ENCODE measurements around the gene ARID1B. TPM values are rescaled to one million over a fixed set of nuclear protein-coding genes. Genes with fewer than 3 reads are reported as not detected.

ARID1B gene
- total RNA-seq, 1 donor from 2014 or later, result 67.5 TPM

DNA sequence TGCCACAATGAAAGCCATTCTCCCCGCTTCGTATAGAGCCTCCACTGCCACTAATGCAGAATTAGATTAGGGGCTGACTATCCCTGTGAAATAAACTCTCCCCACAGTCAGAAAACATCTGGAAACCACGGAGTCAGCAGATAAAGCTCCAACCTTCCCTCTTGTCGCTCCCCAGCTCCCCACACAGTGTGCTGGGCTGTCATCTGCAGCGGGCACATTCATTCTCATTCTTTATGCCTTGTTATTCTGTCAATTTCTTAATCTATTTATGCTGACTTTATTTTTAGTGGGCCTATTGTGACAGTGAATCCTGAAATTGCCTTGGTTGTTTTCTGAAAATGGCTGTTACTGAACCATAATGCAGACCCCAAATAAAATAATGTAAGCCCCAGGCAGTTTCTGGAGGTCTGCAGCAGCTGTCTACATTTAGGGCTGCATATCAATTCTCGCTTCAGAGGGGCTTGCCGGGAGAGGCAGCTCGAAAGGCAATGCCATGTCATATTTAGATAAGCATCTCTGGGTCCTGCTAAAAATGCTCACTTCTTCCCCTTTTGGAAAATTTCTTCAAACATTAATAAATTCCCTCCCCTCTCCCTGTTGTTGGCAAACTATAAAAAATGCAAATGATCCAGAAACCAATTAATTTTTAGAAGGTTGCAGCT lies 474.5 kb downstream of the ARID1B start:
- Mint-ChIP-seq H3K9me3 (peaks cover 6% of the 10 kb centered on the region), H3K27ac (no peak overlapping the region), H3K4me1 (no peaks in the 10 kb centered on the region), H3K27me3 (peaks cover 25% of the 10 kb centered on the region), H3K36me3 (ENCODE audit: low read depth) (no peaks in the 10 kb centered on the region), H3K4me3 (no peak overlapping the region)
- intact Hi-C loops (cut with micrococcal nuclease), result no loop called here
- DNase-seq, result no peak

DNA sequence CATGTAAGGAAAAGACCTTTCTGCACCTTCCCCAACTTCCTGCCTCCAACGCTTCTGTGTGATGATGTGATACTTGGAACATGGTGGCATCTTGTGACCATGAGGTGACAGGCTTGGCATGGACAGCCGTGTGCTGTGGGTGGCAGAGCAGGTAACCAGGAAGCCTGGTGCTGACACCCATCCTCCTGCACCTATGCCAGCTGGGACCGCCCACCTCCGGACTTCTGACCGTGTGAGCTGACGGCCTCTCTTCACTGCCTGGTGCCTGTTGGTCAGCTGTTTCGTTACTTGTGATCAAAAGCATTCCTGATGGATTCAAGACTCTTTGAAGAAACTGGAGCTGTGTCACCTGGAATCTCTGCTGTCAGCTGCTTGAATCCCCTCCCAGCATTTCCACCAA lies 475.8 kb downstream of the ARID1B start:
- Mint-ChIP-seq H3K9me3 (peaks cover 6% of the 10 kb centered on the region), H3K4me1 (no peaks in the 10 kb centered on the region), H3K27me3 (peaks cover 27% of the 10 kb centered on the region), H3K4me3 (no peak overlapping the region), H3K27ac (no peak overlapping the region), H3K36me3 (ENCODE audit: low read depth) (no peaks in the 10 kb centered on the region)
- intact Hi-C loops (cut with micrococcal nuclease), result no loop called here
- DNase-seq, result no peak

DNA sequence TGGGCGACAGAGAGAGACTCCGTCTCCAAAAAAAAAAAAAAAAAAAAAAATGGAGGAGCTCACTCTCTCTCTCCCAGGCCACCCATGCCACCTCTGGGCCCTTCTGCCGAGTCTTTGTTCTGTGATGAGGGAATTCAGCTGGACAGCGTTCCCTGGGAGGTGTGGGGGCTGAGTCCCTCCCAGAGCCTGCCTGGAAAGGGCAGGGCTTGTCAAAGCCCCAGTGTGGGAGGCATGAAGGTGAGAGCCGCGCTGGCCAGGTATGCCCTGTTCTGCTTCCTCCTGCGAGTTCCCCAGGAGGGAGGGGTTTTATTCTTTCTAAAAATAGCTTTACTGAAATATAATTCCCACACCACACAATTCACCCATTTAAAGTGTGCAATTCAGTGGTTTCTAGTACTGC lies 476.5 kb downstream of the ARID1B start:
- no peaks in the 10 kb centered on the region for H3K4me1 Mint-ChIP-seq
- no peak overlapping the region for H3K4me3 Mint-ChIP-seq
- peaks cover 23% of the 10 kb centered on the region for H3K27me3 Mint-ChIP-seq
- H3K27ac Mint-ChIP-seq, result no peak overlapping the region
- no peak for DNase-seq
- H3K36me3 Mint-ChIP-seq (ENCODE audit: low read depth), result no peaks in the 10 kb centered on the region
- no peaks in the 10 kb centered on the region for H3K9me3 Mint-ChIP-seq
- intact Hi-C loops (cut with micrococcal nuclease), result no loop called here

DNA sequence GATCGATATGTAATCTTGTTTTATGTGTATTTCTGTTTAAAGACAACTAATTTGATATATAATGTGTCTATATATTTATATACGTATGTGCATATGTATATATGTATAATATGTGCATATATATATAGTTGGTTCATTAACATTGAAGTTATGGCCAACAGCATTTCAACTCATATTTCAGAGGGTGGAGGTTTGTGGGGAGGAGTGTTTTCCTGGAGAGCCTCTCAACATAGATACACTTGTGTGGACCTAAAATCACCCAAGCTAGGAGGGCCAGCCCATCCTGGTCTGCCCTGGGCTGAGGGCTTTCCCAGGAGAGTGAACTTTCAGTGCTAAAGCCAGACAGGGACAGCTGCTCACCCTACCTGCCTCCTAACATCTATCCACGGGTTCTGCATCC lies 477.4 kb downstream of the ARID1B start:
- Mint-ChIP-seq H3K27ac (no peak overlapping the region), H3K4me3 (no peak overlapping the region), H3K36me3 (ENCODE audit: low read depth) (no peaks in the 10 kb centered on the region), H3K27me3 (peaks cover 19% of the 10 kb centered on the region), H3K4me1 (no peaks in the 10 kb centered on the region), H3K9me3 (no peaks in the 10 kb centered on the region)
- DNase-seq, result no peak
- intact Hi-C loops (cut with micrococcal nuclease), result no loop called here

DNA sequence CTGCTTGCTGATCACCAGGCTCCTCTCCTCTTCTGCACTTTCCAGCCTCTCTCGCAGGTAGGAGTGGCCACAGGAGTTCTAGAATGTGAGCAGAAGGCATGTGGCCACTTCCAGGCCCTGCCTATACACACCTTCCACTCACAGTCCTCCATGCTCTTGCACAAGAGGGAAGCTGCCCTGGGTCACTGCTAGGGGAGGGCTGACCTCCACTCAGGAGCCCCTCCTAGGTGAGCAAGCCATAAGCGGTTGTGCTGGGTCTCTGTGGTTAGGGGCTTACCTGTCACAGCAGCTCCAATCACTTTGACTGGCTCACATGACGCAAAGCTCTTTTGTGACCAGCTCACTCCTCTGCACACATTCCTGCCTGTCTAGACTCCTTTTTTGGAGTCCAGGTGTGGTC lies 477.9 kb downstream of the ARID1B start:
- no peaks in the 10 kb centered on the region for H3K9me3 Mint-ChIP-seq
- no peak overlapping the region for H3K27ac Mint-ChIP-seq
- H3K4me1 Mint-ChIP-seq, result no peaks in the 10 kb centered on the region
- H3K36me3 Mint-ChIP-seq (ENCODE audit: low read depth), result no peaks in the 10 kb centered on the region
- DNase-seq, result no peak
- no peak overlapping the region for H3K4me3 Mint-ChIP-seq
- peaks cover 17% of the 10 kb centered on the region for H3K27me3 Mint-ChIP-seq
- intact Hi-C loops (cut with micrococcal nuclease), result no loop called here

DNA sequence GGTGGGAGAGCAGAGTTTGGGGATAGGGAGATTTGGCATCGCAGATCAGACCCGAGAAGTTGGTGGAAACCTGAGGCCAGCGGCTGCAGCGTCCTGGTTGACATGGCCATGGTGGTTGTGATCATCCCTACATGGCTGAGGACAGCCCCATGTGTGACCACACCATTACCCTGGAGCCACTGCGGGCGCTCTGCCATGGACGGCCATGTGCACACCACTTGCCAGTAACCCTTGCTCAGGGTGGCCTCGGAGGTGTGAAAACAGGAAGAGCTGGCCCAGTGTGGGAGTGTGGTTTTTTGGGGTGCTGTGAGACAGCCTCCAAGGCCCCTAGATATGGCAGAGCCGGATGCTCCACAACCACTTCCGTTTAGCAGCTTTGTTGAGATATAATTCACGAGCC lies 481.7 kb downstream of the ARID1B start:
- H3K27ac Mint-ChIP-seq, result no peak overlapping the region
- H3K4me3 Mint-ChIP-seq, result no peak overlapping the region
- H3K27me3 Mint-ChIP-seq, result peaks cover 13% of the 10 kb centered on the region
- intact Hi-C loops (cut with micrococcal nuclease), result no loop called here
- H3K9me3 Mint-ChIP-seq, result no peaks in the 10 kb centered on the region
- DNase-seq, result no peak
- H3K4me1 Mint-ChIP-seq, result no peaks in the 10 kb centered on the region
- H3K36me3 Mint-ChIP-seq (ENCODE audit: low read depth), result no peaks in the 10 kb centered on the region

DNA sequence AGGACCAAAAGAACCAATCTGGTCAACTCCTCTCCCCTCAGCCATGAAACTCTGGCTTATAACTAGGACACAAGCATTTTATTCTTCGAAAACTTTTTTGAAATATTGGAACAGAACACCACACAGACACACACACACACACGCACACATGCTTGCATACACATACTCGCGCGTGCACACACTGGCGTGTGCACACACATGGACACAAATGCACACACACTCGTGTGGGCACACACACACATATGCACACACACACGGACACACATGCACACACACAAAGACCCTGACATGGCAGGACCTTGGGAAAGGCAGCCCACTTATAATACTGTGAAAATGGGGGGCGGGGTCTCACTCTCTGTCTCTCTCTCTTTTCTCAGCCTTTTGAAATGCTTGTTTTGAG lies 482.3 kb downstream of the ARID1B start:
- no peaks in the 10 kb centered on the region for H3K36me3 Mint-ChIP-seq (ENCODE audit: low read depth)
- H3K9me3 Mint-ChIP-seq, result no peaks in the 10 kb centered on the region
- DNase-seq, result no peak
- no peak overlapping the region for H3K27ac Mint-ChIP-seq
- H3K4me3 Mint-ChIP-seq, result no peak overlapping the region
- peaks cover 13% of the 10 kb centered on the region for H3K27me3 Mint-ChIP-seq
- H3K4me1 Mint-ChIP-seq, result no peaks in the 10 kb centered on the region
- intact Hi-C loops (cut with micrococcal nuclease), result no loop called here
